AG04449 (cell line): Measurements from ENCODE around the gene M6PR.
A peak's percentile ranks its signal among the peaks of the same experiment; 100 is the strongest.

Experiments
- CTCF ChIA-PET: fragments of 350-600 bp; formaldehyde crosslinking; extraction: SDS; loops from one replicate; lab custom pipeline; 2021; ENCODE audit warnings: antibody characterized with exemption; lab: Yijun Ruan, JAX
- POLR2A ChIA-PET: fragments of 400-600, 350-600 bp; formaldehyde crosslinking; extraction: SDS; loops from one replicate; lab custom pipeline; 2020; ENCODE audit warnings: antibody characterized with exemption, inconsistent platforms; lab: Yijun Ruan, JAX
- DNase-seq: peaks from one replicate; pipeline ENCODE4 v3.0.0-alpha.2; 2010; ENCODE audit warnings: low read depth, low spot score
- H3K4me3 ChIP-seq: 2 replicates; pipeline ENCODE4 v1.5.1; 2011; ENCODE audit warnings: low read depth, mild to moderate bottlenecking, control low read depth, low read length
- TF ChIP-seq, protein P1 (sequence below): IDR thresholded peaks from one replicate; pipeline ENCODE4 v1.5.1; 2011; ENCODE audit warnings: mild to moderate bottlenecking, moderate library complexity, low read length, control low read depth, inconsistent platforms; ENCODE audit not compliant: insufficient read depth; ENCODE audit errors: missing control alignments

Gene M6PR

DNA sequence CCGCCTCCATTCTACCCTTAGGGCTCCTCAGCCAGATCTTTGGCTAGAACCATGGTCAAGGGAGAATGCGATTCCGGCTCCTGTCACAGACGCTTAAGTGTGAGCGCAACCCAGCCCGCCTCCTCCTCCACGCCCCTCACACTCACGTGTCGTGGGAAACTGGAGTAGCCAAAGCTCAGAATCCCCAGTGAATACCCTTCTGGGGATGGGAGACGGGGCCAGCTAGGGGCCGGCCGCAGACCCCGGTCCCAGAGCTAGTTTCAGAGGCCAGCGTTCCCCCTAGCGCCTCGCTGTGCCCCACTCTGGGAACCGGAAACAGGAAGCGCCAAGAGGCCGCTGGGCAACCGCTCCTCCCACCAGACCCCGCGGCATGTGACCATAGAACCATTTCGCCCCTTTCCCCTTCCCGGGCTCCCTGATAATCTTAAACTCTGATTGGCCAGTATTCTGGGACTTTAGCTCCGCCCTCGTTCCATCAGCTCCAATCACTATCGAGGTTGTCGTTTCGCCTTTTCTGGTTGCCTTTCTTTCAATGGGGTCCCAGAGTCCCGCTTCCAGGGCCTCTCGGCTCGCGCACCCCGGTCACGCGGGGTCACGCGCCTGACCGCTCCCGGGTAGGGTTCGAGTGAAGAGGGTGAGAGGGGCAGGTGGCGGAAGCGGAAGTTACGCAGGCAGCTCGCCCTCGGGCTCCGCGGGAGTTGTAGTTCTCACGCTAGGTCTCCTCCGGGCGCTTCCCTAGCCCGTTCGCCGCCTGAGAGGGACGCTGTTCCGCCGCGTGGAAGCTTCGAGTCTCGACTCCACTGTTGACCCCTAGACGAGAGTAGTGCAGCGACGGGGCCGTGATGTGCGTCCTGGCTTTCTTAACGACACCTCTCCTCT lies at the start of gene M6PR:
Gene M6PR, minus strand, starts transcription at position 304 of the 879 bp plus-strand sequence. CDS start 3,241 bp downstream, outside the sequence.
- POLR2A ChIA-PET, result interaction anchor here (0.5 to 1.7 kb wide), 7 partner anchors 9 to 1547 kb away, joined by 3 to 8 read pairs (median 3); no protein-coding TSS in a partner anchor
- CTCF ChIA-PET, result interaction anchor here (0.8 to 2.4 kb wide), 9 partner anchors 11 to 405 kb away, joined by 3 to 7 read pairs (median 5); no protein-coding TSS in a partner anchor
- H3K4me3 ChIP-seq, result peak within 1 kb of the TSS; percentile 95
- DNase-seq, result peak; percentile 62
- TF ChIP-seq, protein P1, sequence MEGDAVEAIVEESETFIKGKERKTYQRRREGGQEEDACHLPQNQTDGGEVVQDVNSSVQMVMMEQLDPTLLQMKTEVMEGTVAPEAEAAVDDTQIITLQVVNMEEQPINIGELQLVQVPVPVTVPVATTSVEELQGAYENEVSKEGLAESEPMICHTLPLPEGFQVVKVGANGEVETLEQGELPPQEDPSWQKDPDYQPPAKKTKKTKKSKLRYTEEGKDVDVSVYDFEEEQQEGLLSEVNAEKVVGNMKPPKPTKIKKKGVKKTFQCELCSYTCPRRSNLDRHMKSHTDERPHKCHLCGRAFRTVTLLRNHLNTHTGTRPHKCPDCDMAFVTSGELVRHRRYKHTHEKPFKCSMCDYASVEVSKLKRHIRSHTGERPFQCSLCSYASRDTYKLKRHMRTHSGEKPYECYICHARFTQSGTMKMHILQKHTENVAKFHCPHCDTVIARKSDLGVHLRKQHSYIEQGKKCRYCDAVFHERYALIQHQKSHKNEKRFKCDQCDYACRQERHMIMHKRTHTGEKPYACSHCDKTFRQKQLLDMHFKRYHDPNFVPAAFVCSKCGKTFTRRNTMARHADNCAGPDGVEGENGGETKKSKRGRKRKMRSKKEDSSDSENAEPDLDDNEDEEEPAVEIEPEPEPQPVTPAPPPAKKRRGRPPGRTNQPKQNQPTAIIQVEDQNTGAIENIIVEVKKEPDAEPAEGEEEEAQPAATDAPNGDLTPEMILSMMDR, result peak; percentile 75

GRCh38 chr12:8996682-8997405 lies 47.4 kb upstream of the M6PR start:
- ChIA-PET POLR2A (no interaction called here), CTCF (no interaction called here)
- no peak overlapping the region for H3K4me3 ChIP-seq
- no peak for DNase-seq
- TF ChIP-seq, protein P1, result no peak

DNA sequence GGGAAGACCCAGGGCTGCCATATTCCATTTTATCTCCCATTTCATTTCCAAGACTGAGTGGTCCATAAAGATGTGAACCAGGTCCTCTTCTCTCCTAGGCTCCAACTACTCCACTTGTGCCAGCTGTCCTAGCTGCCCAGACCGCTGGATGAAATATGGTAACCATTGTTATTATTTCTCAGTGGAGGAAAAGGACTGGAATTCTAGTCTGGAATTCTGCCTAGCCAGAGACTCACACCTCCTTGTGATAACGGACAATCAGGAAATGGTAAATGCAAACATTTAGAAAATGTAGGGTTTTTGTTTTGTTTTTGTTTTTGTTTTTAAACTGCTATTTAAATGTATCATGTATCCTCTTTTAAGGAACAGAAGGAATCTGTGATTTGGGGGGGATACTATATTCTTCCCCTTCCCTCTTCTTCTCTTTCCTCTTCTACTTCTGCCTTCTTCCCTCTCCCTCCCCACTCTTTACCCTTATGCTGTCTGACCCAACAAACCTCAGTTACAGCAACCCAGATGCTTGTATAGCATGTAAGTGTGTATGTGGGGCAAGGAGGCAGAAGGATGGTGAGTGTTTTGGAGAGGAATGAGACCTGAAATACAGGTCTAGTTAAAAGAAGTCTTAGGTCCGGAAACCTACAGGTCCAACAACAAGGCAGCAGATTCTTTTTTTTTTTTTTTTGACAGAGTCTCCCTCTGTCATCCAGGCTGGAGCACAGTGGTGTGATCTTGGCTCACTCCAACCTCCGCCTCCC lies 45.8 kb upstream of the M6PR start:
- ChIA-PET CTCF (no interaction called here), POLR2A (no interaction called here)
- H3K4me3 ChIP-seq, result no peak overlapping the region
- TF ChIP-seq, protein P1, result no peak
- DNase-seq, result no peak

- POLR2A ChIA-PET, result no interaction called here
- TF ChIP-seq, protein P1, result no peak
- no peak overlapping the region for H3K4me3 ChIP-seq
- DNase-seq, result no peak
- CTCF ChIA-PET, result no interaction called here
Observed at GRCh38 chr12:8993827-8994226, 44.4 kb upstream of the M6PR start.

GRCh38 chr12:8991371-8992345 lies 42.2 kb upstream of the M6PR start:
- POLR2A ChIA-PET, result no interaction called here
- TF ChIP-seq, protein P1, result no peak
- CTCF ChIA-PET, result no interaction called here
- no peak overlapping the region for H3K4me3 ChIP-seq
- no peak for DNase-seq
